Activated T-cell treated with anti-CD3 and anti-CD28 coated beads, Interleukin-2, amount 50 U/mL, for 4 hours (primary cell): ENCODE data around the gene LRRIQ4. TPM values are rescaled to one million over a fixed set of nuclear protein-coding genes. Genes with fewer than 3 reads are reported as not detected.

Experiments
- ATAC-seq, 2 donors: fragments of 200-7000 bp; cut with Tn5 transposase; one replicate each; pipeline ENCODE4 v1.10.0; 2021
- DNase-seq: peaks from one replicate; pipeline ENCODE4 v3.0.0-alpha.2; 2020
- H3K27me3 Mint-ChIP-seq: one replicate; pipeline ENCODE4 v1.8.0; 2021; ENCODE audit warnings: low read depth, mixed read lengths
- H3K36me3 Mint-ChIP-seq: one replicate; pipeline ENCODE4 v1.8.0; 2022; ENCODE audit warnings: mixed read lengths; ENCODE audit not compliant: insufficient read depth
- H3K4me1 Mint-ChIP-seq: one replicate; pipeline ENCODE4 v1.8.0; 2021; ENCODE audit warnings: low read depth, mixed read lengths
- H3K4me3 Mint-ChIP-seq: one replicate; pipeline ENCODE4 v1.8.0; 2021; ENCODE audit warnings: mild to moderate bottlenecking, moderate library complexity, mixed read lengths
- H3K9me3 Mint-ChIP-seq: one replicate; pipeline ENCODE4 v1.8.0; 2021; ENCODE audit warnings: mixed read lengths
- total RNA-seq, 3 donors: library from RNA; stranded (reverse); gene quantifications; one replicate each; pipeline ENCODE4 v1.2.1, GENCODE V29; 2021

The LRRIQ4 gene
- total RNA-seq, 3 donors from 2014 or later: not detected

GRCh38 chr3:169861871-169862270 lies 49.2 kb downstream of the LRRIQ4 start:
- Mint-ChIP-seq H3K27me3 (peaks cover 12% of the 10 kb centered on the region), H3K4me1 (peaks cover 22% of the 10 kb centered on the region), H3K9me3 (no peaks in the 10 kb centered on the region), H3K36me3 (no peaks in the 10 kb centered on the region), H3K4me3 (no peak overlapping the region)
- DNase-seq: no peak
- ATAC-seq: no peak

DNA sequence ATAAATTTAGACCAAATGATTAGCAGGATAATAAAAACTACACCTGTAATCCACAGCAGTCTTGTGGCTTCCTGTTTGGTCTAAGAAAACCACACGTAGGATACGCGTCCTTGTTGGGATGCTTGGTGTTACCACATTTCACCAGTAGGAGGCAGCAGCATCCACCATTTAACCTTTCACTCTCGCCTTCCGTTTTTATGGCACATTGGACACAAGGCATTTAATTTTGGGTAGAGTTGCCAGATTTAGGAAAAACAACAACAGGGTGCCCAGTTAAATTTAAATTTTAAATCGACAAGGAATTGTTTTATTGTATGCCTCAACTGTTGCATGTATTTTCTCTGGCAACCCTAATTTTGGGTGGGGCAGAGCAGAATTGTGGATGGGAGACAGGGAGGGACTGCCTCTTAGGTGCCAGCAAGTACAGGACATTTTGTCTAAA lies 50.8 kb downstream of the LRRIQ4 start:
- ATAC-seq (peak in 1 of 2 donors; percentile 48), DNase-seq (peak; percentile 55)
- no peak overlapping the region for H3K4me3 Mint-ChIP-seq
- H3K27me3 Mint-ChIP-seq: peaks cover 8% of the 10 kb centered on the region
- H3K9me3 Mint-ChIP-seq: no peaks in the 10 kb centered on the region
- H3K36me3 Mint-ChIP-seq: no peaks in the 10 kb centered on the region
- peaks cover 22% of the 10 kb centered on the region for H3K4me1 Mint-ChIP-seq

- Mint-ChIP-seq H3K4me1 (peaks cover 22% of the 10 kb centered on the region), H3K9me3 (no peaks in the 10 kb centered on the region), H3K27me3 (peaks cover 7% of the 10 kb centered on the region), H3K4me3 (no peak overlapping the region), H3K36me3 (no peaks in the 10 kb centered on the region)
- DNase-seq (no peak), ATAC-seq (no peak)
Measured at GRCh38 chr3:169864270-169864669, 51.6 kb downstream of the LRRIQ4 start.

- Mint-ChIP-seq H3K4me1 (peaks cover 26% of the 10 kb centered on the region), H3K36me3 (no peaks in the 10 kb centered on the region), H3K4me3 (no peak overlapping the region), H3K27me3 (peaks cover 7% of the 10 kb centered on the region), H3K9me3 (no peaks in the 10 kb centered on the region)
- ATAC-seq: peak; percentile 89 to 90
- peak; percentile 15 for DNase-seq
Measured at GRCh38 chr3:169865176-169865767, 52.6 kb downstream of the LRRIQ4 start.

GRCh38 chr3:169867584-169868210 lies 55.0 kb downstream of the LRRIQ4 start:
- DNase-seq (no peak), ATAC-seq (no peak)
- Mint-ChIP-seq H3K27me3 (peaks cover 5% of the 10 kb centered on the region), H3K4me1 (peaks cover 42% of the 10 kb centered on the region), H3K4me3 (no peak overlapping the region), H3K36me3 (no peaks in the 10 kb centered on the region), H3K9me3 (no peaks in the 10 kb centered on the region)

DNA sequence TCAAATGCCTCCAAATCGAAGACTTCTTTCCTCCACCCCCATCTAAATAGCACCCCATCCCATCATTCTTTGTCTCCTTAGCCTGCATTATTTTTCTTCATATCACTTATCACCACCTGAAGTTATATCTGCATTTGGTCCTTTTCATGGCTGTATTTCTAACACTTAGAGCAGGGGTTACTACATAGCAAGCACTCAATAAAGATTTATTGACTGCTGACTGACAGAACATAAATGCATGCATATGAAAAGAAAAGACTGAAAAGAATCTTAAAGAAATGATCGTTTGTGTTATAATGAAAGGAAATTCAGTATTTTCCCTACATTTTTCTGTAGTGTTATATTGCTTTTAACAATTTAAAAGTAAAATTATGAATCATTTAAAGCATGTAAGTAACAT lies 55.7 kb downstream of the LRRIQ4 start:
- DNase-seq (no peak), ATAC-seq (no peak)
- Mint-ChIP-seq H3K9me3 (no peaks in the 10 kb centered on the region), H3K4me1 (peaks cover 41% of the 10 kb centered on the region), H3K4me3 (no peak overlapping the region), H3K36me3 (no peaks in the 10 kb centered on the region), H3K27me3 (peaks cover 5% of the 10 kb centered on the region)

- Mint-ChIP-seq H3K4me3 (no peak within 1 kb of the TSS), H3K4me1 (peaks cover 29% of the 10 kb centered on the region), H3K9me3 (no peaks in the 10 kb centered on the region), H3K27me3 (peaks cover 8% of the 10 kb centered on the region), H3K36me3 (no peaks in the 10 kb centered on the region)
- ATAC-seq (no peak), DNase-seq (no peak)
Measured at GRCh38 chr3:169869484-169870220, 57.0 kb downstream of the LRRIQ4 start, which contains the start of gene LRRC31. TSS of gene LRRC31 (minus strand) at chr3:169869935. CDS start at chr3:169869807, 128 bp downstream.

- no peaks in the 10 kb centered on the region for H3K36me3 Mint-ChIP-seq
- no peak overlapping the region for H3K4me3 Mint-ChIP-seq
Measured at GRCh38 chr3:169871129-169871886, 58.6 kb downstream of the LRRIQ4 start.

GRCh38 chr3:169879013-169879557 lies 66.4 kb downstream of the LRRIQ4 start:
- peaks cover 6% of the 10 kb centered on the region for H3K27me3 Mint-ChIP-seq
- H3K4me1 Mint-ChIP-seq: peaks cover 4% of the 10 kb centered on the region
- H3K36me3 Mint-ChIP-seq: no peaks in the 10 kb centered on the region
- no peak for ATAC-seq
- no peak overlapping the region for H3K4me3 Mint-ChIP-seq
- no peak for DNase-seq
- H3K9me3 Mint-ChIP-seq: no peaks in the 10 kb centered on the region

More at GRCh38 chr3:169871129-169871886, 58.6 kb downstream of the LRRIQ4 start:
- H3K27me3 Mint-ChIP-seq: peaks cover 10% of the 10 kb centered on the region
- no peaks in the 10 kb centered on the region for H3K9me3 Mint-ChIP-seq
- DNase-seq (no peak), ATAC-seq (peak in 1 of 2 donors; percentile 30)
- peaks cover 20% of the 10 kb centered on the region for H3K4me1 Mint-ChIP-seq

- Mint-ChIP-seq H3K4me3 (no peak overlapping the region), H3K9me3 (no peaks in the 10 kb centered on the region), H3K36me3 (no peaks in the 10 kb centered on the region), H3K4me1 (peaks cover 4% of the 10 kb centered on the region), H3K27me3 (no peaks in the 10 kb centered on the region)
- DNase-seq: no peak
- no peak for ATAC-seq
Measured at GRCh38 chr3:169879845-169880575, 67.3 kb downstream of the LRRIQ4 start.

GRCh38 chr3:169880576-169881250 lies 68.0 kb downstream of the LRRIQ4 start:
- no peaks in the 10 kb centered on the region for H3K9me3 Mint-ChIP-seq
- DNase-seq (no peak), ATAC-seq (no peak)
- H3K4me1 Mint-ChIP-seq: peaks cover 4% of the 10 kb centered on the region
- H3K36me3 Mint-ChIP-seq: no peaks in the 10 kb centered on the region
- H3K27me3 Mint-ChIP-seq: no peaks in the 10 kb centered on the region
- H3K4me3 Mint-ChIP-seq: no peak overlapping the region

DNA sequence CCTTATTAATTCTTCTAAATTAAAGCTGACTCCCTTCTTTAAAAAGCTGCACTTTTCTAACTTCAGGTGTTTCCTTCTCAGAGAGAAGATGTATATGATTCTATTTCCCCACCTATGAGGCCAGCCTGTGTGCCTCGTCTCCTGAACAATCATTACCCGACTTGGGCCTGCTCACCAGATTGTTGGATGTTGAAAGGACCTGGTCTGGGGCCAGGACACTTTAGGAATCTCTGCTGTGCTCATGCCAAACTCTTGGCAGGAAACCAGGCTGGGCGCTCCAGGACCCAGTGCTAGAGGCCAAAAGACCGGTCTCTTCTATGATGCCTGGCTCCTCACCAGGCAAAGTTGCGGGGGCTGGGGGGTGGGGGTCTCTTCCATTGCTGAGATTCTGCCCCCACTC lies 74.0 kb downstream of the LRRIQ4 start:
- H3K4me1 Mint-ChIP-seq: no peaks in the 10 kb centered on the region
- no peaks in the 10 kb centered on the region for H3K36me3 Mint-ChIP-seq
- no peaks in the 10 kb centered on the region for H3K9me3 Mint-ChIP-seq
- DNase-seq (no peak), ATAC-seq (no peak)
- H3K27me3 Mint-ChIP-seq: no peaks in the 10 kb centered on the region
- H3K4me3 Mint-ChIP-seq: no peak overlapping the region
